Suprapubic skin (tissue), 4 donors: Measurements from ENCODE around the gene SACM1L.

Source experiments
- CTCF ChIP-seq, 2 donors: fragments of 200-600 bp in 1 of 2; fragments of 450-650 bp in 1 of 2; sonication (generic) in 1 of 2; IDR thresholded peaks; one replicate each; pipeline ENCODE4 v1.5.1; 2016 to 2019; ENCODE audit warnings: antibody characterized with exemption in 2 of 2, mild to moderate bottlenecking in 1 of 2, moderate library complexity in 1 of 2
- EP300 ChIP-seq: sonication (generic); formaldehyde crosslinking; IDR thresholded peaks from one replicate; pipeline ENCODE4 v1.6.1; 2017; ENCODE audit warnings: antibody characterized with exemption
- POLR2A ChIP-seq, 2 donors: fragments of 450-650 bp; IDR thresholded peaks; one replicate each; pipeline ENCODE4 v1.6.1; 2017; ENCODE audit warnings: antibody characterized with exemption in 2 of 2, mild to moderate bottlenecking in 2 of 2, moderate library complexity in 2 of 2
- POLR2AphosphoS5 ChIP-seq, 3 donors: sonication (generic); formaldehyde crosslinking; IDR thresholded peaks; one replicate each; pipeline ENCODE4 v1.6.1; 2017; ENCODE audit warnings: antibody characterized with exemption in 3 of 3

- TF ChIP-seq POLR2A (IDR thresholded peaks at IDR 0.05) (no peak), CTCF (IDR thresholded peaks at IDR 0.05) (no peak), EP300 (no peak), POLR2AphosphoS5 (IDR thresholded peaks at IDR 0.05) (no peak)
These were observed 57.8 kb downstream of the SACM1L start for GRCh38 chr3:45746777-45747622.
